Measurements from ENCODE around the gene FAM20A. TPM values are rescaled to one million over a fixed set of nuclear protein-coding genes. Genes with fewer than 3 reads are reported as not detected.
A peak's percentile ranks its signal among the peaks of the same experiment; 100 is the strongest.

Gene FAM20A
- total and polyA plus RNA-seq, 4 donors = 69.7 to 101 (median 79.0) TPM

GRCh38 chr17:68569346-68569745 is 31.8 kb downstream of the FAM20A start:
- Histone ChIP-seq H3K4me3 (no peak overlapping the region), H3K27ac (ENCODE audit: low read depth in 1 of 2, low read length in 1 of 2) (peak overlapping the region in 1 of 2 donors; percentile 40), H3K36me3 (ENCODE audit: control insufficient read depth in 4 of 4, insufficient read depth in 4 of 4, low read length in 4 of 4) (peaks cover 0 to 3% (median 0%) of the 10 kb centered on the region in 4 donors), H3K9me3 (ENCODE audit: control insufficient read depth in 4 of 4, insufficient read depth in 3 of 4, low read length in 3 of 4) (no peaks in the 10 kb centered on the region), H3K4me1 (ENCODE audit: control insufficient read depth in 5 of 5, insufficient read depth in 5 of 5, low read length in 5 of 5) (peaks cover 0 to 23% (median 4%) of the 10 kb centered on the region in 5 donors), H3K27me3 (ENCODE audit: control insufficient read depth in 3 of 3, insufficient read depth in 3 of 3, low read length in 2 of 3) (no peaks in the 10 kb centered on the region), H3K9ac (ENCODE audit: insufficient read depth in 1 of 2, low read length in 2 of 2) (no peak overlapping the region)
- ATAC-seq (ENCODE audit: insufficient read depth, low FRiP score) (no peak), DNase-seq (no peak)
- TF ChIP-seq, protein P1, sequence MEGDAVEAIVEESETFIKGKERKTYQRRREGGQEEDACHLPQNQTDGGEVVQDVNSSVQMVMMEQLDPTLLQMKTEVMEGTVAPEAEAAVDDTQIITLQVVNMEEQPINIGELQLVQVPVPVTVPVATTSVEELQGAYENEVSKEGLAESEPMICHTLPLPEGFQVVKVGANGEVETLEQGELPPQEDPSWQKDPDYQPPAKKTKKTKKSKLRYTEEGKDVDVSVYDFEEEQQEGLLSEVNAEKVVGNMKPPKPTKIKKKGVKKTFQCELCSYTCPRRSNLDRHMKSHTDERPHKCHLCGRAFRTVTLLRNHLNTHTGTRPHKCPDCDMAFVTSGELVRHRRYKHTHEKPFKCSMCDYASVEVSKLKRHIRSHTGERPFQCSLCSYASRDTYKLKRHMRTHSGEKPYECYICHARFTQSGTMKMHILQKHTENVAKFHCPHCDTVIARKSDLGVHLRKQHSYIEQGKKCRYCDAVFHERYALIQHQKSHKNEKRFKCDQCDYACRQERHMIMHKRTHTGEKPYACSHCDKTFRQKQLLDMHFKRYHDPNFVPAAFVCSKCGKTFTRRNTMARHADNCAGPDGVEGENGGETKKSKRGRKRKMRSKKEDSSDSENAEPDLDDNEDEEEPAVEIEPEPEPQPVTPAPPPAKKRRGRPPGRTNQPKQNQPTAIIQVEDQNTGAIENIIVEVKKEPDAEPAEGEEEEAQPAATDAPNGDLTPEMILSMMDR (IDR thresholded peaks at IDR 0.05; ENCODE audit: control extremely low read depth, extremely low read depth) = no peak

- DNase-seq (no peak), ATAC-seq (ENCODE audit: insufficient read depth, low FRiP score) (no peak)
- no peak overlapping the region for H3K27ac ChIP-seq (ENCODE audit: low read depth in 1 of 2, low read length in 1 of 2)
- TF ChIP-seq, protein P1 (IDR thresholded peaks at IDR 0.05; ENCODE audit: control extremely low read depth, extremely low read depth) = no peak
- peaks cover 0 to 5% (median 0%) of the 10 kb centered on the region in 4 donors for H3K36me3 ChIP-seq (ENCODE audit: control insufficient read depth in 4 of 4, insufficient read depth in 4 of 4, low read length in 4 of 4)
- peaks cover 0 to 26% (median 4%) of the 10 kb centered on the region in 5 donors for H3K4me1 ChIP-seq (ENCODE audit: control insufficient read depth in 5 of 5, insufficient read depth in 5 of 5, low read length in 5 of 5)
- H3K9ac ChIP-seq (ENCODE audit: insufficient read depth in 1 of 2, low read length in 2 of 2) = no peak overlapping the region
- WGBS, 2 donors = 86 to 87% methylated on average over 2 of the region's 2 CpGs
- H3K27me3 ChIP-seq (ENCODE audit: control insufficient read depth in 3 of 3, insufficient read depth in 3 of 3, low read length in 2 of 3) = no peaks in the 10 kb centered on the region
- H3K4me3 ChIP-seq = no peak overlapping the region
- H3K9me3 ChIP-seq (ENCODE audit: control insufficient read depth in 4 of 4, insufficient read depth in 3 of 4, low read length in 3 of 4) = no peaks in the 10 kb centered on the region
Observed at GRCh38 chr17:68568581-68568980, 32.6 kb downstream of the FAM20A start.

- no peak for ATAC-seq (ENCODE audit: insufficient read depth, low FRiP score)
- Histone ChIP-seq H3K4me1 (ENCODE audit: control insufficient read depth in 5 of 5, insufficient read depth in 5 of 5, low read length in 5 of 5) (peaks cover 0 to 26% (median 2%) of the 10 kb centered on the region in 5 donors), H3K4me3 (no peak overlapping the region), H3K36me3 (ENCODE audit: control insufficient read depth in 4 of 4, insufficient read depth in 4 of 4, low read length in 4 of 4) (peaks cover 0 to 3% (median 0%) of the 10 kb centered on the region in 4 donors), H3K27me3 (ENCODE audit: control insufficient read depth in 3 of 3, insufficient read depth in 3 of 3, low read length in 2 of 3) (no peaks in the 10 kb centered on the region), H3K9me3 (ENCODE audit: control insufficient read depth in 4 of 4, insufficient read depth in 3 of 4, low read length in 3 of 4) (no peaks in the 10 kb centered on the region), H3K9ac (ENCODE audit: insufficient read depth in 1 of 2, low read length in 2 of 2) (no peak overlapping the region), H3K27ac (ENCODE audit: low read depth in 1 of 2, low read length in 1 of 2) (peak overlapping the region in 1 of 2 donors; percentile 18)
- no peak for DNase-seq
- WGBS, 2 donors = 93 to 97% methylated on average over 8 of the region's 8 CpGs
- TF ChIP-seq, protein P1 (IDR thresholded peaks at IDR 0.05; ENCODE audit: control extremely low read depth, extremely low read depth) = no peak
Observed at GRCh38 chr17:68567581-68567980, 33.6 kb downstream of the FAM20A start.

- H3K27ac ChIP-seq (ENCODE audit: low read depth in 1 of 2, low read length in 1 of 2) = peak overlapping the region in 1 of 2 donors; percentile 18
- no peaks in the 10 kb centered on the region for H3K9me3 ChIP-seq (ENCODE audit: control insufficient read depth in 4 of 4, insufficient read depth in 3 of 4, low read length in 3 of 4)
- TF ChIP-seq, protein P1 (IDR thresholded peaks at IDR 0.05; ENCODE audit: control extremely low read depth, extremely low read depth) = no peak
- H3K9ac ChIP-seq (ENCODE audit: insufficient read depth in 1 of 2, low read length in 2 of 2) = no peak overlapping the region
- ATAC-seq (ENCODE audit: insufficient read depth, low FRiP score) (no peak), DNase-seq (no peak)
- H3K36me3 ChIP-seq (ENCODE audit: control insufficient read depth in 4 of 4, insufficient read depth in 4 of 4, low read length in 4 of 4) = peaks cover 0 to 3% (median 0%) of the 10 kb centered on the region in 4 donors
- no peak overlapping the region for H3K4me3 ChIP-seq
- WGBS, 2 donors = 65 to 74% methylated on average over 3 of the region's 3 CpGs
- peaks cover 0 to 23% (median under 1%) of the 10 kb centered on the region in 5 donors for H3K4me1 ChIP-seq (ENCODE audit: control insufficient read depth in 5 of 5, insufficient read depth in 5 of 5, low read length in 5 of 5)
- no peaks in the 10 kb centered on the region for H3K27me3 ChIP-seq (ENCODE audit: control insufficient read depth in 3 of 3, insufficient read depth in 3 of 3, low read length in 2 of 3)
Observed at GRCh38 chr17:68567035-68567434, 34.1 kb downstream of the FAM20A start.
